Osteocyte (in vitro differentiated cells): ENCODE results near the gene IDH1. TPM values are rescaled to one million over a fixed set of nuclear protein-coding genes. Genes with fewer than 3 reads are reported as not detected.

Experiments
- DNase-seq: peaks from one replicate; pipeline ENCODE4 v3.0.0; 2021; ENCODE audit warnings: mixed read lengths; ENCODE audit not compliant: unreplicated experiment; ENCODE audit errors: extremely low spot score
- H3K27ac Mint-ChIP-seq: one replicate; pipeline ENCODE4 v1.8.0; 2021; ENCODE audit warnings: mild to moderate bottlenecking, mixed read lengths; ENCODE audit not compliant: unreplicated experiment
- H3K27me3 Mint-ChIP-seq: one replicate; pipeline ENCODE4 v1.8.0; 2021; ENCODE audit warnings: mixed read lengths; ENCODE audit not compliant: unreplicated experiment
- H3K36me3 Mint-ChIP-seq: one replicate; pipeline ENCODE4 v1.8.0; 2021; ENCODE audit warnings: mixed read lengths; ENCODE audit not compliant: unreplicated experiment
- H3K4me1 Mint-ChIP-seq: one replicate; pipeline ENCODE4 v1.8.0; 2021; ENCODE audit warnings: mixed read lengths; ENCODE audit not compliant: unreplicated experiment
- H3K4me3 Mint-ChIP-seq: one replicate; pipeline ENCODE4 v1.8.0; 2021; ENCODE audit warnings: mild to moderate bottlenecking, moderate library complexity, mixed read lengths; ENCODE audit not compliant: unreplicated experiment
- H3K9me3 Mint-ChIP-seq: one replicate; pipeline ENCODE4 v1.8.0; 2021; ENCODE audit warnings: mixed read lengths; ENCODE audit not compliant: unreplicated experiment
- CTCF ChIP-seq: fragments of 200-600 bp; sonication (generic); IDR thresholded peaks from 2 replicates; pipeline ENCODE4 v1.5.0; 2021; ENCODE audit warnings: antibody characterized with exemption, mild to moderate bottlenecking, moderate library complexity
- total RNA-seq: library from RNA; stranded (reverse); gene quantifications from 2 replicates; pipeline ENCODE4 v1.2.1, GENCODE V29; 2021

IDH1 gene
- total RNA-seq, 1 donor from 2014 or later, result 49.6 TPM

GRCh38 chr2:208256192-208256782 lies 1.4 kb upstream of the IDH1 start:
- no peak for TF ChIP-seq CTCF
- Mint-ChIP-seq H3K4me3 (peak overlapping the region; percentile 100), H3K27ac (no peak overlapping the region)

DNA sequence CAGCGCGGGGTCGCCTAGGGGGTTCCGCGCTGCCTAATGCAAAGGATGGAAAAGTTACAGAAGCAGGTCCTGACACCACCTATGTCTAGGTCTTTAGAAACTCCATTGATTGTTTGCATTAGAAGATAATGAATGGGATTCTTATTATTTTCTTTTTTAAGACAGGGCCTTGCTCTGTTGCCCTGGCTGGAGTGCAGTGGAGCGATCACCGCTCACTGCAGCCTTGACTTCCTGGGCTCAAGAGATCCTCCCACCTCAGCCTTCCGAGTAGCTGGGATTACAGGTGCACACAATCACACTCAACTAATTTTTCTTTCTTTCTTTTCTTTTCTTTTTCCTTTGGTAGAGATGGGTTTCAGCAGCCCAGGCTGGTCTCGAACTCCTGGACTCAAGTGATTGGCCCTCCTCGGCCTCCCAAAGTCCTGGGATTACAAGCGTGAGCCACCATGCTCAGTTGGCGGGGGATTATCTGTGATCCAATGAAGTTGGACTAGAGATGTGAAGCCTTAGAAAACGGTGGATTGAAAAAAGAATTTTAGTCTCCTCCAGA lies 761 bp upstream of the IDH1 start:
- Mint-ChIP-seq H3K27ac (peak overlapping the region; percentile 92), H3K4me3 (peak overlapping the region; percentile 100), H3K9me3 (no peaks in the 10 kb centered on the region), H3K4me1 (peaks cover 14% of the 10 kb centered on the region), H3K27me3 (no peaks in the 10 kb centered on the region), H3K36me3 (peaks cover 8% of the 10 kb centered on the region)
- TF ChIP-seq CTCF, result peak; percentile 17
- DNase-seq, result no peak

More at GRCh38 chr2:208256192-208256782, 1.4 kb upstream of the IDH1 start:
- H3K36me3 Mint-ChIP-seq, result peaks cover 6% of the 10 kb centered on the region
- H3K27me3 Mint-ChIP-seq, result no peaks in the 10 kb centered on the region
- H3K4me1 Mint-ChIP-seq, result peaks cover 14% of the 10 kb centered on the region
- no peaks in the 10 kb centered on the region for H3K9me3 Mint-ChIP-seq
- no peak for DNase-seq

DNA sequence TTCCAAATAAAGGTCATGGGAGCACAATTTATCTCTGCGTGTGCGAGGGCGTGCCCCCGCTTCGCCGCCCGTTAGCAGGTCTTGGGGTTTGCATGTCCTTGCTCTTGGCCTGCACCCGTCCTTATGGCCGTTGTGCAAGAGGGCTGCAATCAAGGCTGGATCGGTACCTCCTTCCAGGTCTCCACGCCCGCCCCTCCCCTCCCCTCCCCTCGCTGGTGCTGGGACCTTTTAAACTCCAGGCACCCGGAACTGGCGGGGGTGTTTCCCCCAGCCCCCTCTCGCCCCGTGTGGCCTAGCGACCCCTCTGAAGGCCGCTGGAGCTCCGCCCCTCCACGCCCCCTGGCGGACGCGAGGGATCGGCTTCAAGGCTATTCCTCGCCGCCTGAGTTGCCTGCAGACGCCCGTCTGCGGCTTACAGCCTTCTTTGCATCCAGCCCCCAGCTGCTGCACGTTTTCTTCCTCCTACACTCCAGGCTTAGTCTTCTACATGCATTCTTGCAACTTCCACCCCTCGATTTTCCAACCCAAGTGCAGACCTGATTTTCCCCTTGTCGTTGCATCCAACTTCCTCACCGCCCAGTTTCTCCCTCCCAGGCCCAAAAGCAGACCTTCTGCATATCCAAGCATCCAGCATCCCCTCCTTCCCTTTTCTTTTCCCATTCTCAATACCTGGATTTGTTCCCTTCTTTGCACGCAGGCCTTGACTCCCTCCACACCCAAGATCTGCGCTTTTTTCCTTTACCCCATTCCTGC lies 577 bp downstream of the IDH1 start:
- DNase-seq, result peak; percentile 93
- H3K4me3 Mint-ChIP-seq, result peak overlapping the region; percentile 100
- peak overlapping the region; percentile 92 for H3K27ac Mint-ChIP-seq
- peaks cover 18% of the 10 kb centered on the region for H3K36me3 Mint-ChIP-seq
- H3K4me1 Mint-ChIP-seq, result peaks cover 14% of the 10 kb centered on the region
- peak; percentile 85 for TF ChIP-seq CTCF
- no peaks in the 10 kb centered on the region for H3K27me3 Mint-ChIP-seq
- no peaks in the 10 kb centered on the region for H3K9me3 Mint-ChIP-seq

DNA sequence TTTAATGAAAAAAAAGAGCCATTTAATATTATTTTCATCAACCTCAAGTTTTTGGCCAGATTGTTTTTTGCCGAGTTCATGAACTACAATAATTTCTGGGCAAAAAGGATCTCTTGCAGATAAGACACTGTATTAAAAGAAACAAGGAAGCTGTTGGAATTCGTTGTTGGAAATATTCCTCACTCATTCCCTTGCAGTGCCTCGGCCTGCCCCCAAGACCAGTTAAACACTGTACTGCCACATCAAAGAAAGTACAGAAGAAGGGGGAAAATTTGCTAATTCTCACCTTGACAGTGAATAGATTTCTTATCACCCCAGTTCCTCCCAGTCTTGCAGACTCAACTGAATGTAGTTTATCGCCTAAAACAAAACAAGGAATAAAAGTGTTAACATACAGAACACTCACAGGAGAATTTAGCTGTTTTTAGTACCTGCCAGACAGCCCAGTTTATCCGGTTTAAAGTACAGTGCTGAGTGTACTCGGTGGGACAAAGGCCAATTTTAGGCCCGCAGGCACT lies 1.2 kb downstream of the IDH1 start:
- peak overlapping the region; percentile 100 for H3K4me3 Mint-ChIP-seq
- H3K27ac Mint-ChIP-seq, result peak overlapping the region; percentile 62
- H3K9me3 Mint-ChIP-seq, result no peaks in the 10 kb centered on the region
- H3K4me1 Mint-ChIP-seq, result peaks cover 14% of the 10 kb centered on the region
- peaks cover 21% of the 10 kb centered on the region for H3K36me3 Mint-ChIP-seq
- TF ChIP-seq CTCF, result no peak
- DNase-seq, result no peak
- H3K27me3 Mint-ChIP-seq, result no peaks in the 10 kb centered on the region
